22Rv1 (cell line): Measurements from ENCODE around the gene LINC01488.

Experiments
- CTCF ChIP-seq: fragments of 450-650 bp; IDR thresholded peaks from 2 replicates; pipeline ENCODE4 v1.5.1; 2017; ENCODE audit warnings: mild to moderate bottlenecking
- ZFX ChIP-seq: fragments of 450-650 bp; IDR thresholded peaks from 2 replicates; pipeline ENCODE4 v1.6.1; 2017; ENCODE audit warnings: antibody characterized with exemption, borderline replicate concordance

DNA sequence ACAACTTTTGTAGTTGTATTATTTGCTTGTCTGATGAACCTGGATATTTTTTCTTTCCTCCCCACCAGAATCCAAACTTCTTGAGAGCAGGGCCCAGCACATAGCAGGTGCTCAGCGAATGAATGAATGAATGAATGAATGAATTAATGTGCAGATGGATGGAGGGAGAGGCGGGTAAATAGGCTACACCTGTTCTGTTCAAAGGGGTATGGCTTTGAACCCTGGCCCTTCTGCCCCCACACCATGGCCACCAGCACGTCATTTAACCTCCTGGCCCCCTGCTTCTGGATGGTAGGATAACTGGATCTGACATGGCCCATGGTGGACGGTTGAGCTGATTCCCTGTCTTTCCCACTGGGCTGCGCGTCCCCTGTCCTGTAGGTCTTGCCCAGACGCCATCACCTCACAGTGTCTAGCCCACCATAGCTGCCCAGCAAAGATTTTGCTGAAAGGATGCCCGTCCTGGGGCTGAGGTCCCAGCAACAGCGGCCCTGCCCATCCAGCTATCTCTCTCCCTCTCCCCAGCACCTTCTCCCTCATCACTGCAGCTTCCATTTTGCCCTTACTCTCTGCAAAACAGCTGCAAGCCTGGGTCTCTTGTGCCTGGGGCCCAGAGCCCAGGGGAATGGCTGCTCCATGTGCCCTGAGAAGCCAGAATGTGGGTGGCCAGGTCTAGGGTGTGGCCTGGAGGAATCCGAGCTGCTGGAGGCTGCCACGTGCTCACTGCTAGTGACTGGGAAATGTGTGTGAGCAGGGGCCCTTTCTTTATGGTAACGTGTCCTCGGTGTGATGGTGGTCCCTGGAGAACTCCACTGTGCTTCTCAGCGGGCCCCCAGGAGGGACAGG, 49.3 kb upstream of the LINC01488 start:
- TF ChIP-seq CTCF (no peak), ZFX (no peak)
